ENCODE data around the gene FHOD1.

- no peak for TF ChIP-seq CTCF (IDR thresholded peaks at IDR 0.05)
- no peak for TF ChIP-seq POLR2A (IDR thresholded peaks at IDR 0.05)
Observed at GRCh38 chr16:67235816-67236562, 11.3 kb downstream of the FHOD1 start.
